Tibial nerve (tissue), 4 donors: Measurements from ENCODE around the gene SSBP2. TPM values are rescaled to one million over a fixed set of nuclear protein-coding genes. Genes with fewer than 3 reads are reported as not detected.

Experiments
- DNase-seq, 2 donors: peaks; one replicate each; pipeline ENCODE4 v3.0.0-alpha.2; 2019; ENCODE audit warnings: low spot score in 2 of 2
- H3K27ac ChIP-seq, 4 donors: fragments of 200-600 bp; sonication (generic) in 3 of 4; one replicate each; pipeline ENCODE4 v1.5.1; 2017 to 2019; ENCODE audit warnings: mild to moderate bottlenecking in 1 of 4
- H3K27me3 ChIP-seq, 2 donors: fragments of 200-600 bp; sonication (generic) in 1 of 2; one replicate each; pipeline versions ENCODE4 v1.5.1 to v1.6.0; 2017 to 2019
- H3K36me3 ChIP-seq, 3 donors: fragments of 200-600 bp; sonication (generic); one replicate each; pipeline ENCODE4 v1.5.1; 2018 to 2019
- H3K4me1 ChIP-seq, 4 donors: fragments of 200-600 bp; sonication (generic) in 3 of 4; one replicate each; pipeline ENCODE4 v1.5.1; 2017 to 2019
- H3K4me3 ChIP-seq, 4 donors: fragments of 200-600 bp; sonication (generic) in 3 of 4; one replicate each; pipeline ENCODE4 v1.5.1; 2017 to 2019; ENCODE audit warnings: mild to moderate bottlenecking in 1 of 4, moderate library complexity in 1 of 4
- H3K9me3 ChIP-seq, 4 donors: fragments of 200-600 bp; sonication (generic) in 3 of 4; one replicate each; pipeline ENCODE4 v1.5.1; 2017 to 2019
- EP300 ChIP-seq, 2 donors: sonication (generic); formaldehyde crosslinking; IDR thresholded peaks; one replicate each; pipeline ENCODE4 v1.6.1; 2017; ENCODE audit warnings: antibody characterized with exemption in 2 of 2, mild to moderate bottlenecking in 1 of 2
- POLR2A ChIP-seq, 2 donors: fragments of 450-650 bp; IDR thresholded peaks; one replicate each; pipeline ENCODE4 v1.6.1; 2017; ENCODE audit warnings: antibody characterized with exemption in 2 of 2, mild to moderate bottlenecking in 2 of 2, moderate library complexity in 2 of 2
- WGBS, 2 donors: methylation state at CpG; one replicate each; pipeline ENCODE4 v1.1.5; 2018; 5-methylcytosine and 5-hydroxymethylcytosine counted together
- total RNA-seq, 4 donors: library from RNA; depleted of rRNA; stranded (reverse); fragments of >200 nt; gene quantifications; one replicate each; pipeline ENCODE4 v1.1.0, GENCODE V29; 2016
- TF ChIP-seq, protein P1 (sequence below), 5 experiments: fragments of 200-600 bp in 3 of 5; fragments of 450-650 bp in 2 of 5; sonication (generic) in 3 of 5; IDR thresholded peaks; one replicate each; pipeline ENCODE4 v1.5.1; 2016 to 2019; ENCODE audit warnings: antibody characterized with exemption in 5 of 5, mild to moderate bottlenecking in 3 of 5, moderate library complexity in 2 of 5

The SSBP2 gene
- total RNA-seq, 4 donors from 2014 or later: 62.6 to 95.1 (median 77.5) TPM

DNA sequence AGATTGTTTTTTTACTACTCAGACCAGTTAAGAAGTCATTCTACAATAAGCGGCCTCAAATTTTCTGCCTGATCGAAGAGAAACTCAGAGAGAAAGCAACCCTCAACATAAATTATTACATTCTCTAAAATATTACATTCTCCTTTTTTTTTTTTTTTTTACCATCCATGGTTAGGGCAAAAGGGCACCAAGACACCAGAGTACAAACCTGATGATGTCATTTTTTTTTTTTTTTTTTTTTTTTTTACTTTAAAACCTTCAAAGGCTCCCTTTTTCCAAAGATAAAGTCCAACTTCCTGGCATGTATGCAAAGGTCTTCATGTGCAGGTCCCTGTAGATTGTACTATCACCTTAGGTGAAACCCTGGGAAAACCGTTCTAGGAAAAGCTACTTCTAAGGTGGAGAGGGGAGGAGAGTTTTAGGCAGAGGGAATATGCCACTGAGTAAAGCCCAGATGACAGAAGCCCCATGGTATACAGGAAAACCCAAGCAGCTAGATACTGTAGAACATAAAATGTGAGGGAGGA lies 104.4 kb downstream of the SSBP2 start:
- H3K9me3 ChIP-seq: no peaks in the 10 kb centered on the region
- no peak for DNase-seq
- H3K4me3 ChIP-seq: no peak overlapping the region
- peaks cover 0 to 7% (median 0%) of the 10 kb centered on the region in 3 donors for H3K36me3 ChIP-seq
- TF ChIP-seq, protein P1, sequence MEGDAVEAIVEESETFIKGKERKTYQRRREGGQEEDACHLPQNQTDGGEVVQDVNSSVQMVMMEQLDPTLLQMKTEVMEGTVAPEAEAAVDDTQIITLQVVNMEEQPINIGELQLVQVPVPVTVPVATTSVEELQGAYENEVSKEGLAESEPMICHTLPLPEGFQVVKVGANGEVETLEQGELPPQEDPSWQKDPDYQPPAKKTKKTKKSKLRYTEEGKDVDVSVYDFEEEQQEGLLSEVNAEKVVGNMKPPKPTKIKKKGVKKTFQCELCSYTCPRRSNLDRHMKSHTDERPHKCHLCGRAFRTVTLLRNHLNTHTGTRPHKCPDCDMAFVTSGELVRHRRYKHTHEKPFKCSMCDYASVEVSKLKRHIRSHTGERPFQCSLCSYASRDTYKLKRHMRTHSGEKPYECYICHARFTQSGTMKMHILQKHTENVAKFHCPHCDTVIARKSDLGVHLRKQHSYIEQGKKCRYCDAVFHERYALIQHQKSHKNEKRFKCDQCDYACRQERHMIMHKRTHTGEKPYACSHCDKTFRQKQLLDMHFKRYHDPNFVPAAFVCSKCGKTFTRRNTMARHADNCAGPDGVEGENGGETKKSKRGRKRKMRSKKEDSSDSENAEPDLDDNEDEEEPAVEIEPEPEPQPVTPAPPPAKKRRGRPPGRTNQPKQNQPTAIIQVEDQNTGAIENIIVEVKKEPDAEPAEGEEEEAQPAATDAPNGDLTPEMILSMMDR (IDR thresholded peaks at IDR 0.05): no peak
- TF ChIP-seq EP300 (IDR thresholded peaks at IDR 0.05) (no peak), POLR2A (IDR thresholded peaks at IDR 0.05) (no peak)
- H3K27ac ChIP-seq: no peak overlapping the region
- WGBS, 2 donors: 92 to 95% methylated on average over 3 of the region's 3 CpGs
- no peaks in the 10 kb centered on the region for H3K27me3 ChIP-seq
- H3K4me1 ChIP-seq: peaks cover 0 to 11% (median 3%) of the 10 kb centered on the region in 4 donors

DNA sequence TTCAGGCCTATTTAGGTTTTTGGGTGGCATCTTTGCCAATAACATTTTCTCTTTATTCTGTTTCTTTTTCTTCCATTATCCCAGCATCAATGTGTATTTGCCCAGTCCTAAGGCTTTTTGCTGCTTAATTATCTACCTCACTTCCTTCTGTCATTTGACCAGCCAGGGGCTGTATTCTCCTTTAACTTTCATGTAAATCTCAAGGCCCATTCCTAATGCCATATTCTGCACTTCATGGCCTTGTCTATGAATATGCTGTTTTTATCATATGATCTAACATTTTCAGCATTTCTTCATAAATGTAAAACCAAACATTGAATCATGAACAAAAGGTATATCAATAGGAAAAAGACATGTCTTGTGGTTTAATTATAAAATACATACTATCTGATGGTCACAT lies 108.7 kb downstream of the SSBP2 start:
- no peak overlapping the region for H3K4me3 ChIP-seq
- no peak for DNase-seq
- no peaks in the 10 kb centered on the region for H3K9me3 ChIP-seq
- H3K4me1 ChIP-seq: peaks cover 0 to 24% (median 0%) of the 10 kb centered on the region in 4 donors
- no peak for TF ChIP-seq POLR2A (IDR thresholded peaks at IDR 0.05)
- TF ChIP-seq, protein P1 (IDR thresholded peaks at IDR 0.05): no peak
- no peak for TF ChIP-seq EP300 (IDR thresholded peaks at IDR 0.05)
- no peak overlapping the region for H3K27ac ChIP-seq
- no peaks in the 10 kb centered on the region for H3K36me3 ChIP-seq
- H3K27me3 ChIP-seq: no peaks in the 10 kb centered on the region

DNA sequence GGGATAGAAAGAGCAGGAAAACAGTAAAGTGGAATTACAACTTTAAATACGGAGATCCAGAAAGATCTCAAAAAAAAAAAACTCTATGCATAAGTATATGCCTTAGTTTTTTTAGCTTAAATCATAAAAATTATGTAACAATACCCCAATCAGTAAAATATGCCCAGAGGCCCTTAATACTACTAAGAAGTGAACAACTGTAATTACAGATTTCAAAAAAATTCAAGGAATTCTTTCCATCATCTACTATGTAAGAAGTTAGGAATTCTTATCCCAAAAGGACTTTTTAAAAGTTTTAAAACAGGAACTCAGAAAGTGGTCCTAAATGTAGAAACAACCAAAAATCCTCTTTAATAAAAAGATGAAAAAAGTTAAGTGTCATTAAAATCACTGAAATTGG lies 111.3 kb downstream of the SSBP2 start:
- TF ChIP-seq POLR2A (IDR thresholded peaks at IDR 0.05): no peak
- TF ChIP-seq EP300 (IDR thresholded peaks at IDR 0.05): no peak
- TF ChIP-seq, protein P1 (IDR thresholded peaks at IDR 0.05): no peak
- Histone ChIP-seq H3K27ac (peak overlapping the region in 1 of 4 donors; percentile 24), H3K9me3 (no peaks in the 10 kb centered on the region), H3K36me3 (peaks cover 0 to 8% (median 5%) of the 10 kb centered on the region in 3 donors), H3K4me1 (peaks cover 0 to 24% (median 0%) of the 10 kb centered on the region in 4 donors), H3K27me3 (no peaks in the 10 kb centered on the region), H3K4me3 (no peak overlapping the region)
- 7 to 20% methylated on average over 1 of the region's 1 CpG for WGBS, 2 donors
- no peak for DNase-seq

DNA sequence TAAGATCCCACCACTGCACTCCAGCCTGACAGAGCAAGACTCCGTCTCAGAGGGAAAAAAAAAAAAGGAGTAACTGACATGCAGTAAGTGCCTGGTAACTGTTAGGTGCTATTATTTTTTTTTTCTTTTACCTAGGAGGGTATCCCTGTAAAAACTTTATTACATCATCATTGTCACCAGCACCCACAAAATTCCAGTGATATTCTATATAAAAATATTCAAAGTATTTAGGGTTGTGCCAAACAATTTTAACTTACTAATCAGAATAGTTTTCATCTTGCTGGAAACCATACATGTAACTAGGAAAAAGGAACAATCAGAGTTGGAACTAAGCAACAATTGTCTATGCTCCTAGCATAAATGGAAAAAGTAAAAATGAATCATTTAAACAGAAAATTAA lies 112.4 kb downstream of the SSBP2 start:
- peak overlapping the region in 1 of 4 donors; percentile 24 for H3K27ac ChIP-seq
- DNase-seq: no peak
- H3K27me3 ChIP-seq: no peaks in the 10 kb centered on the region
- H3K9me3 ChIP-seq: no peaks in the 10 kb centered on the region
- no peak for TF ChIP-seq POLR2A (IDR thresholded peaks at IDR 0.05)
- TF ChIP-seq, protein P1 (IDR thresholded peaks at IDR 0.05): no peak
- TF ChIP-seq EP300 (IDR thresholded peaks at IDR 0.05): no peak
- no peak overlapping the region for H3K4me3 ChIP-seq
- H3K4me1 ChIP-seq: peaks cover 0 to 24% (median 0%) of the 10 kb centered on the region in 4 donors
- peaks cover 0 to 8% (median 5%) of the 10 kb centered on the region in 3 donors for H3K36me3 ChIP-seq
- WGBS, 2 donors: 68 to 77% methylated on average over 1 of the region's 1 CpG

DNA sequence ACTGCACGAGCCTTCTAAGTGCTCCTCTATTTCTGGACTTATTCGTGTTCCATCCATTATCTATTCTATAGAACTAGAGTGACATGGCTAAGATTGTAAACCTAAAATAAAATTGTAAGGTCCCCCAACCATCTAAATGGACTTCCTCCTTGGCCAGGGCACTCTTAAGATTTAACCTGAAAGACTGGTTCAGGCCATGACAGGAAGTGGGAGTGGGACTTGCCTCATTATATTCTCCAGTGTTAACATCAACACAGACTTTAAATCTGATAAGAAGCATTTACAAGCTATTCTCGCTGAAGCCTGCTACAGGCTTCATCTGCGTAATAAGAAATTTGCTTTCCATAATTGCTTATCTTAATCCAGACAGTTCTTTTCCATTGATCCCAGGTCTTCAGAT lies 117.0 kb downstream of the SSBP2 start:
- Histone ChIP-seq H3K4me3 (no peak overlapping the region), H3K27ac (no peak overlapping the region), H3K27me3 (no peaks in the 10 kb centered on the region), H3K36me3 (peaks cover 0 to 8% (median 5%) of the 10 kb centered on the region in 3 donors), H3K9me3 (no peaks in the 10 kb centered on the region), H3K4me1 (peaks cover 0 to 8% (median 0%) of the 10 kb centered on the region in 4 donors)
- TF ChIP-seq, protein P1 (IDR thresholded peaks at IDR 0.05): no peak
- no peak for TF ChIP-seq POLR2A (IDR thresholded peaks at IDR 0.05)
- TF ChIP-seq EP300 (IDR thresholded peaks at IDR 0.05): no peak
- DNase-seq: no peak
- WGBS, 2 donors: 91 to 94% methylated on average over 4 of the region's 4 CpGs
